Stimulated activated CD4-positive, alpha-beta T cell treated with anti-CD3 and anti-CD28 coated beads, Interleukin-2, amount 100 ng/mL, for 24 hours (primary cell): ENCODE data around the gene MEGF10.

Source experiments
- DNase-seq, 2 donors: peaks; one replicate each; pipeline ENCODE4 v3.0.0-alpha.2; 2020

The MEGF10 gene

GRCh38 chr5:127447827-127448226, 157.2 kb downstream of the MEGF10 start:
- DNase-seq = no peak

GRCh38 chr5:127450046-127450445, 159.4 kb downstream of the MEGF10 start:
- DNase-seq = no peak

GRCh38 chr5:127451096-127451495, 160.5 kb downstream of the MEGF10 start:
- DNase-seq = no peak

GRCh38 chr5:127452626-127453025, 162.0 kb downstream of the MEGF10 start:
- DNase-seq = no peak

- DNase-seq = no peak
Measured at GRCh38 chr5:127471211-127471610, 180.6 kb downstream of the MEGF10 start.

GRCh38 chr5:127472700-127473099, 182.1 kb downstream of the MEGF10 start:
- no peak for DNase-seq

GRCh38 chr5:127486471-127486870, 195.9 kb downstream of the MEGF10 start:
- DNase-seq = no peak

GRCh38 chr5:127492854-127493738, 202.5 kb downstream of the MEGF10 start:
- no peak for DNase-seq

GRCh38 chr5:127498548-127498947, 208.0 kb downstream of the MEGF10 start:
- DNase-seq = no peak

GRCh38 chr5:127505905-127506304, 215.3 kb downstream of the MEGF10 start:
- no peak for DNase-seq

GRCh38 chr5:127506616-127507015, 216.0 kb downstream of the MEGF10 start:
- no peak for DNase-seq

- DNase-seq = no peak
Measured at GRCh38 chr5:127508644-127509373, 218.2 kb downstream of the MEGF10 start.
